Suprapubic skin (tissue), 4 donors: ENCODE data around the gene TTLL6.

Source experiments
- EP300 ChIP-seq: sonication (generic); formaldehyde crosslinking; IDR thresholded peaks from one replicate; pipeline ENCODE4 v1.6.1; 2017; ENCODE audit warnings: antibody characterized with exemption
- POLR2A ChIP-seq, 2 donors: fragments of 450-650 bp; IDR thresholded peaks; one replicate each; pipeline ENCODE4 v1.6.1; 2017; ENCODE audit warnings: antibody characterized with exemption in 2 of 2, mild to moderate bottlenecking in 2 of 2, moderate library complexity in 2 of 2
- POLR2AphosphoS5 ChIP-seq, 3 donors: sonication (generic); formaldehyde crosslinking; IDR thresholded peaks; one replicate each; pipeline ENCODE4 v1.6.1; 2017; ENCODE audit warnings: antibody characterized with exemption in 3 of 3
- TF ChIP-seq, protein P1 (sequence below), 2 donors: fragments of 200-600 bp in 1 of 2; fragments of 450-650 bp in 1 of 2; sonication (generic) in 1 of 2; IDR thresholded peaks; one replicate each; pipeline ENCODE4 v1.5.1; 2016 to 2019; ENCODE audit warnings: antibody characterized with exemption in 2 of 2, mild to moderate bottlenecking in 1 of 2, moderate library complexity in 1 of 2

DNA sequence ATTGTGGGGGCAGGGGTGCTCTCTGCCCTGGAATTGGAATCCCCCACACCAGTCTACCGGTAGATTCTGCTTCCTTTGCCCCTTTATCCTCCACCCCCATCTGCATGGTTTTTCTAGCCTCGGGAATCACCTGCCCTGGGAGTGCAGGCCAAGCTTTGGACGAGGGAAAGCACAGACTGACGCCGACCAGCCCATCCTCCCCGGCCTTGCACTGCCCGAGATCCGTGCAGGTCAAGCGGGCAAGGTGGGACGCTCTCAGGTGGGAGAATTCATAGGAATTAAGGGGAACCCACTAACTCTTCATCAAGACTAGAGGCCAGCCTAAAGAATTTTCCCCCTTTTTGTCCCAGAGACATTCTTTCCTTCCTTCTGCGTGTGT lies 78.6 kb downstream of the TTLL6 start:
- TF ChIP-seq, protein P1, sequence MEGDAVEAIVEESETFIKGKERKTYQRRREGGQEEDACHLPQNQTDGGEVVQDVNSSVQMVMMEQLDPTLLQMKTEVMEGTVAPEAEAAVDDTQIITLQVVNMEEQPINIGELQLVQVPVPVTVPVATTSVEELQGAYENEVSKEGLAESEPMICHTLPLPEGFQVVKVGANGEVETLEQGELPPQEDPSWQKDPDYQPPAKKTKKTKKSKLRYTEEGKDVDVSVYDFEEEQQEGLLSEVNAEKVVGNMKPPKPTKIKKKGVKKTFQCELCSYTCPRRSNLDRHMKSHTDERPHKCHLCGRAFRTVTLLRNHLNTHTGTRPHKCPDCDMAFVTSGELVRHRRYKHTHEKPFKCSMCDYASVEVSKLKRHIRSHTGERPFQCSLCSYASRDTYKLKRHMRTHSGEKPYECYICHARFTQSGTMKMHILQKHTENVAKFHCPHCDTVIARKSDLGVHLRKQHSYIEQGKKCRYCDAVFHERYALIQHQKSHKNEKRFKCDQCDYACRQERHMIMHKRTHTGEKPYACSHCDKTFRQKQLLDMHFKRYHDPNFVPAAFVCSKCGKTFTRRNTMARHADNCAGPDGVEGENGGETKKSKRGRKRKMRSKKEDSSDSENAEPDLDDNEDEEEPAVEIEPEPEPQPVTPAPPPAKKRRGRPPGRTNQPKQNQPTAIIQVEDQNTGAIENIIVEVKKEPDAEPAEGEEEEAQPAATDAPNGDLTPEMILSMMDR (IDR thresholded peaks at IDR 0.05), result no peak
- no peak for TF ChIP-seq POLR2A (IDR thresholded peaks at IDR 0.05)
- TF ChIP-seq EP300, result no peak
- no peak for TF ChIP-seq POLR2AphosphoS5 (IDR thresholded peaks at IDR 0.05)
